Measurements from ENCODE around the gene MRPL40.

MRPL40 gene

DNA sequence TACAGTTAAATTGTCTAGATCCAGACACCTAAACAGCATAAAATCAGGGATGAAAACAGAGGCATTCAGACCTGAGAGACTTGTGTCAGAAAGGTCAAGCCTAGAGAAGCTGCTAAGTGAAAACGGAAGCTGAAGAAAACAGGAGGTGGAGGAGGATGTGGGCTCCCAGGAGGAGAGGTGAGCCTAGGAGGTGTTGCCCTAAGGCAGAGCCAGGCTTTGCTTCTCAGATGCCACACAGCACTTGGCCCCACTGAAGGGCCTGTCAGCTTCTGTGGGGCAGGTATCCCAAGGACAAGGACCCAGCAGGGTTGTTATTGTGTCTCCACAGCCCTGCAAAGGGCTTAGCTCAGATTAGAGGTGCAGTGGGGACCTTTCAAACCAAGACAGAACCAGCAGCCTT lies 32.2 kb downstream of the MRPL40 start:
- DNase-seq = no peak

GRCh38 chr22:19464975-19465374 lies 32.6 kb downstream of the MRPL40 start:
- DNase-seq = no peak

GRCh38 chr22:19466126-19466716 lies 33.9 kb downstream of the MRPL40 start:
- peak; percentile 39 for DNase-seq

GRCh38 chr22:19466848-19467752 lies 34.8 kb downstream of the MRPL40 start:
- DNase-seq = no peak

GRCh38 chr22:19467912-19468311 lies 35.6 kb downstream of the MRPL40 start:
- DNase-seq = no peak

- no peak for DNase-seq
Observed at GRCh38 chr22:19469421-19469820, 37.1 kb downstream of the MRPL40 start.

GRCh38 chr22:19470010-19470409 lies 37.7 kb downstream of the MRPL40 start:
- DNase-seq = no peak

GRCh38 chr22:19471572-19471971 lies 39.2 kb downstream of the MRPL40 start:
- no peak for DNase-seq

- no peak for DNase-seq
Observed at GRCh38 chr22:19472233-19472632, 39.9 kb downstream of the MRPL40 start.

DNA sequence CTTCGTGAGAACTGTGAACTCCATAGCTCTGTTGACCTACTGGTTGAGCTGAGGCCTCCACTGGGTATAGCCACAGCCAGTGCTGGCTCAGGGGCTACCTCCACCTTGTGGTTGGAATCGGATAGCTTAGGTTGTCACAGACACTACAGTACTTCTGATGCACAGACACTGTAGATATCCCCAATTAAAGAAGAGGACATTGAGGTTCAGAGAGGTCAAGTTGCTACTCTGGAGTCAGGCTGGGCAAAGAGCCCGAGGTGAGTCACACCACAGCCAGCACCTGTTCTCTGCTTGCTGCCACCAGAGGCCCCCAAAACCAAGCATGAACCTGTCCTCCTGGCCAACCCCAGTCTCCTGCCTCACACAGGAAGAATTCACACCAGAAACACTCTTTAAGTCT lies 41.2 kb downstream of the MRPL40 start:
- no peak for DNase-seq

DNA sequence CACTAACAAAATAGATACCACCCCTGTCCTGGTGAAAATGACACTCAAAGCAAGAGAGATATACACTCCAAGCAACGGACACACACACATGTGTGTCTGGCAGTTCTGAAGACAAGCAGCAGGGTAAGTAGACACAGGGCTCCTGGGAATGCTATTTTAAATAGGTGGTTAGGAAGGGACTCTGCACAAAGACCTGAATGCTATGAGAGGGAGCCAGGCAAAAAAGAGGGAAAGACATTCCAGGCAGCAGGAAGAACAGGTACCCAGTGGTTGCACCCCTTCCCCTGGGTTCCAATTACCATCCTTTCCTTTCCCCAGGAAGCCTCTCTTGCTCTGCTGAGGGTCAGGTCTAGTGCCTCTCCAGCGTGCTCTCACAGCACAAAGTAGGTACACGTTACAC lies 43.7 kb downstream of the MRPL40 start:
- no peak for DNase-seq

DNA sequence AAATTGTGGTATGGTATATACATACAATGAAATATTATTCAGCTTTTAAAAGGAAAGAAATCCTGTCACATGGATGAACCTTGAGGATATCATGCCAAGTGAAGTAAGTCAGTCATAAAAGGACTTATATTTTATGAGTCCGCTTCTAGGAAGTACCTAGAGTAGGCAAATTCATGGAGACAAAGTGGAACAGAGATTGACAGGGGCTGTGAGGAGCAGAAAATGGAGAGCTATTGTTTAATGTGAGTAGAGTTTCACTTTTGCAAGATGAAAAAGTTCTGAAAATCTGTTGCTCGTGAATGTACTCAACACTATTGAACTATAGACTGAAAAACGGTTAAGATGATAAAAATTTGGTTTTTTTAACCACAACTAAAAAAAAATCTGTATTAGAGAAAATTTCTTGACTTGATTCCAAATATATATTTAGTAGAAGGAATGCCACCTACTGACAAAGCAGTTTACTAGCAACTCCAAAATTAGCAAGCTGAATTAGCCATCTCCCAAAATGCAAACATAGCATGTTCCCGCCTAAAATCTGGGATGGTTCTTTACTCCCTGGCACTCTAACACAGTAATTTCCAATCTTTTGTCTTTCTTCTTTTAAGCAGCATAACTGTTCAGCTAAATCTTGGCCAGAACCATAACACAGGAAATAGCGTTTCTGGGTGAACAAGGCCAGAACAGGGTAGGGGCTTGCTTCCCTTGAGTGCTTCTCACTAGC lies 45.1 kb downstream of the MRPL40 start:
- no peak for DNase-seq

DNA sequence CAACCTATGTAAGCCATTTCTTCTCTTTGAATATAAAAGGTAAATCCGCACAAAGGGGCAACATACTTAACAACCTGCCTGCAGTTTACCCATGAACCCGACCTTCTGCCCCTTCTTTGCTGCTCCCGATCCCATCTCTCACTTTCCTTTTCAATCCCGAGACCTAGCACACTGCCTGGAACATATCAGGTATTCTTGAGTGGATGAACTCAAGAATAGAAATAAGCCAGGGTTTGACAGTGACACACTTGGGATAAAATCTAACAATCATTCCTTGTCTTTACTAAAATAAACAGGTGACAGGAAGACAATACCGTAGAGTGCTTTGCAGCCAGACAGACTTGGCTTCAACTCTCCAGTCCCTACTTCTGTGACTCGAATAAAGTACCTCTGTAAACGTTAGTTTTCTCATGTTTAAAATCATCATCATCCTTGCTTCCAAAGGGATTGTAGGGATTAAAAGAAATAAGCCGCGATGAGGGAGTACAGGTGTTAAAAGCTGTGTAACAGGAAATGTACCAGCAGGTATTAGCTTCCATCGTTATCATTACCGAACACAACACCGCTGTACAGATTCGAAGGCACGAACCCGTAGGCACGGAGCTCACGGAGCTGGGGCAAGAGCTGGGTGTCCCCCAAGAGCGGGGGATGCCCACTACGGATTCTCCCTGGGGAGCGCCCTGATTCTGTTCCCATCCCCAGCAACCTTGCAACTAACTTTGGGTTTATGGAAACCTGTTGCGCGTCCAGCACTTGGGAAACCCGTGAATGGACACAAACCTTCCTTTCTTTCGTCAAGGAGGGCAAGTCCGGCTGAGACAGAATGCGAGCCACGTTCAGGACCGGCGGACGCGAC lies 45.9 kb downstream of the MRPL40 start:
- no peak for DNase-seq

GRCh38 chr22:19478901-19479354 lies 46.6 kb downstream of the MRPL40 start, which contains the start of gene UFD1:
Gene UFD1 (minus strand): TSS chr22:19479193. CDS start chr22:19479085, 108 bp downstream.
- DNase-seq = peak; percentile 70

DNA sequence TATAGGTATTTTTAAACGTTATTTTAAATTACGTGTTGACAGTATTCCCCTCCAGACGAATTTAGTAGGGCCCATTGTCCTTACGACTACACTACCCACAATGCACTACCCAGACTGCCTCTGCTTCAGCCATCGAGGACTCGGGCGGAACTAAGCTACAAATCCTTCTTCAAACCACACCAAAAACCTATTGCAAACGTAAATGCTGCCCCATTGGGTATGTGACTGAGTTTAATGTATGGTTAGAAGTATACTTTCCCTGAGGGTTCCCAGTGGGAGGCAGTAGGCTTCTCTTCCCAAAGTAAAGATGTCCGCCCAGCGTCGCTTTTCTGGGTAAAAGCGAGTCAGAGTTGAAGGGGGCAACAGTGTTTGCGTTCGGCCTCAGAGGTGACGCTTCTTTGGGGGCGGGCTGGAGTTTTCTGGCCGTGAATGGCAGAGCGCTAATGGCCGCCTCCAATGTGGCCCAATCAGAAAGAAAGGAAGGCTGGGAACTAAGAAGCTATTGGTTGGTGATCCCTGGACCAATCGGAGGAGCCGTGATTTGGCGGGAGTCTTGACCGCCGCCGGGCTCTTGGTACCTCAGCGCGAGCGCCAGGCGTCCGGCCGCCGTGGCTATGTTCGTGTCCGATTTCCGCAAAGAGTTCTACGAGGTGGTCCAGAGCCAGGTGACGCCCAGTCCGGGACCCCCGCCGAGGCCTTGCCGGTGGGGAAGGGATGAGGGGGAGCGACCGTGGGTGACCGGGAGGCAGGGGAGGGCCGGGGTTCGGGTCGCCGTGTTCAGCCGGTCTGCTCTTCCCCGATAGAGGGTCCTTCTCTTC lies 47.2 kb downstream of the MRPL40 start, which contains the start of gene CDC45:
TSS of gene CDC45 (plus strand) at position 566 of the 818 bp plus-strand sequence. CDS start at position 615, 49 bp downstream.
- peak; percentile 95 for DNase-seq

DNA sequence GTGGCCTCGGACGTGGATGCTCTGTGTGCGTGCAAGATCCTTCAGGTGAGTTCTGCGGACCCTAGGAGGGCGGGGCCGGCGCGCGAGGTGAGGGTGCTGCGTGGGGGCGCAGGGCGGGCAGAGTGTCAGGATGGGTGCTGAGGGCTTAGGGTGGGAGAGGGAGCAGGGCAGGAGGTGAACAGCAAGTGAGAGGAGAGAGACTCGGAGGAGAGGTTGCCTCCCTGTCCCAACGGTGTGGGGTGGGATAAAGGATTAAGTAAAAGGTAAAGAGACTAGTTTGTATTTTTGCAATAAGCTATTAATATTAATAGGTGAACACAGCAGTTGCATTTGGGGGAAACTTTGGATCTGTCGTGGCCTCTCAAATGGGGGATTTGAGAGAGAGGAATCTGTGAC lies 47.8 kb downstream of the MRPL40 start:
- DNase-seq = no peak

GRCh38 chr22:19480789-19481188 lies 48.4 kb downstream of the MRPL40 start:
- no peak for DNase-seq

- no peak for DNase-seq
Observed at GRCh38 chr22:19482297-19482696, 50.0 kb downstream of the MRPL40 start.

DNA sequence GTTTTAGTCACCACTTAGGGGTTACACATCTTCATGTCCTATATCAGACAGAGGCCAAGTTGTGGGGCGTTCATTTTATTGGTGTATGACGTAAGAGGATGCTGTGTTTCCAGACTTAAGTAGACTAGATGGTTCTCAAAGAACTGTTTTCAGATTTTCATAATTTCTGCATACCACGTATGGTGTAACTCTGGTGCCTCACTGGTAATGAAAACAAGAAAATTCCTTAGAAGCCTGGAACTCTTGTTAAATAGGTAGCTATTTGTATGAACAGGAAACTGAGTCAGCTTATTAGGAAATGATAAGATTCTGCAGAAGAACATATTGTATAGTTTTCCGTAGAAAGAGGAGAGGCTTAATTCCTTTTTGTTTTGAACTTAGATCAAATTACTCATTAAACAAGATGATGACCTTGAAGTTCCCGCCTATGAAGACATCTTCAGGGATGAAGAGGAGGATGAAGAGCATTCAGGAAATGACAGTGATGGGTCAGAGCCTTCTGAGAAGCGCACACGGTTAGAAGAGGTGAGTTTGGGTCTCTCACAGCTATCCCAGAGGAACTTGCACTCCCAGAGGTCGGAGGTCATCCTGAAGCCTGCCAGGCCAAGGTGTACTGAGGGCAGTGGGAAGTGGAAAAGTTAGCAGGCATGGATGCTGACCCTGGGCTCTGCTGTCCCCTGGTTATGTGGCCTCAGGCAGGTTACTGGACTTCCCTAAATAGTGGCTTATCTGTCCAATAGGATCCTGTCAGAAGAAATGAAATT lies 51.3 kb downstream of the MRPL40 start:
- DNase-seq = no peak

Measured in DMS 273 treated with DMSO at 0.1 percent for 48 hours (cell line).